GM19239 (cell line): ENCODE results near the gene TRAK1.
"Not testable (repeated sequence)": the region's sequence is repeated elsewhere in the genome, so short reads cannot be mapped to it uniquely, and the experiment has no call there.

ENCODE experiments used
- DNase-seq: peaks from one replicate; pipeline ENCODE4 v3.0.0; 2011; ENCODE audit warnings: low spot score; ENCODE audit not compliant: insufficient read length
- FAIRE-seq: peaks from 2 replicates; lab custom pipeline; 2011; peaks lifted over from hg19 to GRCh38; lab: Jason Lieb, UNC

TRAK1 gene, protein sequence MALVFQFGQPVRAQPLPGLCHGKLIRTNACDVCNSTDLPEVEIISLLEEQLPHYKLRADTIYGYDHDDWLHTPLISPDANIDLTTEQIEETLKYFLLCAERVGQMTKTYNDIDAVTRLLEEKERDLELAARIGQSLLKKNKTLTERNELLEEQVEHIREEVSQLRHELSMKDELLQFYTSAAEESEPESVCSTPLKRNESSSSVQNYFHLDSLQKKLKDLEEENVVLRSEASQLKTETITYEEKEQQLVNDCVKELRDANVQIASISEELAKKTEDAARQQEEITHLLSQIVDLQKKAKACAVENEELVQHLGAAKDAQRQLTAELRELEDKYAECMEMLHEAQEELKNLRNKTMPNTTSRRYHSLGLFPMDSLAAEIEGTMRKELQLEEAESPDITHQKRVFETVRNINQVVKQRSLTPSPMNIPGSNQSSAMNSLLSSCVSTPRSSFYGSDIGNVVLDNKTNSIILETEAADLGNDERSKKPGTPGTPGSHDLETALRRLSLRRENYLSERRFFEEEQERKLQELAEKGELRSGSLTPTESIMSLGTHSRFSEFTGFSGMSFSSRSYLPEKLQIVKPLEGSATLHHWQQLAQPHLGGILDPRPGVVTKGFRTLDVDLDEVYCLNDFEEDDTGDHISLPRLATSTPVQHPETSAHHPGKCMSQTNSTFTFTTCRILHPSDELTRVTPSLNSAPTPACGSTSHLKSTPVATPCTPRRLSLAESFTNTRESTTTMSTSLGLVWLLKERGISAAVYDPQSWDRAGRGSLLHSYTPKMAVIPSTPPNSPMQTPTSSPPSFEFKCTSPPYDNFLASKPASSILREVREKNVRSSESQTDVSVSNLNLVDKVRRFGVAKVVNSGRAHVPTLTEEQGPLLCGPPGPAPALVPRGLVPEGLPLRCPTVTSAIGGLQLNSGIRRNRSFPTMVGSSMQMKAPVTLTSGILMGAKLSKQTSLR

DNA sequence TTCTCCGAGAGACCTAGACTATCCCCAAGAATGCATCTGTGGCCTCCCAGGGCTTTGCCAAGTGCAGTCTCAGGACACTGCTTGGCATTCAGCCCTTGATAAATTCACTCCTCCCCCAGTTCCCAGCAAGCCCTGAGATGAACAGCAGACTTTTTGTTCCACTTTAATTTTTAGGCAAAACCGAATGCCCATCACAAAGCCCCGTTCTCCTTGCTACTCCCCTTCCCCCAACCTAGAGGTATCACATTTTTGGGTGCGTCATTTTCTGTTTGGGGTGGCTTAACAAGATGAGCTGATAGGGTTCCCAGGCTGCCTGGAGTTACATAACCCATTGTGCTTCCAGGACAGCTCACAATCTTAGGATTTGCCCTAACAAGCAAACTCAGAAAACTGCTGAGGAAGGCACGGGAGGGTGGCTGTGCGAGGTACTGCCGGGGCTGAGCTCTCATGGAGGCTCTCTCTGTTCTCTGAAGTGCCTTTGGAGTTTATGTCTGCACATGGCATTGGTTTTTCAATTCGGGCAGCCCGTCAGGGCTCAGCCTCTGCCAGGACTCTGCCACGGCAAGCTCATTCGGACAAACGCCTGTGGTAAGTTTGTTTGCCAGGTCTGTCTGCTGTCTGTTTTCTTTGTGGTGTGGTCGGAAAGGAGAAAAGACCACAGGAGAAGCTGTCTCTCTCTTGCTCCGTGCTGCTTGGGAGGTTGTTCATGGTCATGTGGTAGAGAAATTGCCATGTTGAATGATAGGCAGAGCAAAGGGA lies at the start of gene TRAK1:
Gene TRAK1 (plus strand): TSS at position 385 of the 759 bp plus-strand sequence. CDS start 113 bp downstream, at position 498.
- DNase-seq (no peak), FAIRE-seq (no peak)

DNA sequence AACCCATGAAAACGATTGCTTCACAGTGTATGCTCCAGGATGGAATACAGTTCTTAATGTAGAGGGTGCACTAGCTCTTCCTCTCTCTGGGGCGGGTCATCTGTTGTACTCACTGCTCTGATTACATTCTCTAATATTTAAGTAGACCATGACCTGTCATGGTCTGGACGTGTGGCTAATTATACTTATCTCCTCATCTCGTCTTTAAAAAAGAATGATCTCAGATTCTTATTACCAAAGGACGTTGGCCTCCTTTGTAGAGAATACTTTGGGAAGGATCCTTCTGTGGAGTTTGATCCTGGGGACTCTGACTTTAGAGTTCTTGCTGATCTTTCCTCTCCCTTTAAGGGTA lies 48.4 kb upstream of the TRAK1 start:
- DNase-seq (no peak), FAIRE-seq (no peak)

DNA sequence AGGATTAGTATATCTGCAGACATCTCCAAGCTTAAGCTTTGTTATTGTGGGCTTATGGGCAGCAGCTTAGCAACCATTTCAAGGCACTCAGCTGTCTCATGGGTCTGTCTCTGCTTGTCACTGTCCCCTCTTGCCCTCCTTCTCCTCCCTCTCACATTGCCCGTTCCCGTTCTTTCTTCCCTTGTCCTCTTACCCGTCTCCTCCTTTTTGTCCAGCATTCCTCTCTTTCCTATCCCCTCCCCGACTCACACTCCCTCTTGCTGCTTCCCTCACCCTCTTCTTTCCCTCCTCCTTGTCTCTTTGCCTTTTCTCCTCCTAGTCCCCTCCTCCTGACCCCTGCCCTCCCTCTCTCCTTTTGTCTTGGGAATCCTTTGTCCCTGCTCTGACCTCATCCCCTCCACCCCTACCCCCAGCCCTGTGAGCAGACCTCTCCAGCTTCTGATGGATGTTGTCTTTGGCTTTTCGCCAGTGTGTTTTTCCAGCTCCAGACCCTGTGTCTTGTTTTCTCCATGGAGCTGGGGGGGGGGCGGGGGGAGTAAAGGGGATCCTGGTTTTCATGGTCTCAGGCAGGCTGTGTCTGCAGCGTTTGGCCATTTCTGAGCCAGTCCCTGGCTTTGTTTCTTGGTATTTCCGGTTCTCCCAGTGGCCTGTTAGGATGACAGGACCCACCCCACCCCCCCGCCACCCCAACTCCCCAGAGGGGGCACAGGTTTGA lies 47.9 kb upstream of the TRAK1 start:
- FAIRE-seq (no peak), DNase-seq (no peak)

DNA sequence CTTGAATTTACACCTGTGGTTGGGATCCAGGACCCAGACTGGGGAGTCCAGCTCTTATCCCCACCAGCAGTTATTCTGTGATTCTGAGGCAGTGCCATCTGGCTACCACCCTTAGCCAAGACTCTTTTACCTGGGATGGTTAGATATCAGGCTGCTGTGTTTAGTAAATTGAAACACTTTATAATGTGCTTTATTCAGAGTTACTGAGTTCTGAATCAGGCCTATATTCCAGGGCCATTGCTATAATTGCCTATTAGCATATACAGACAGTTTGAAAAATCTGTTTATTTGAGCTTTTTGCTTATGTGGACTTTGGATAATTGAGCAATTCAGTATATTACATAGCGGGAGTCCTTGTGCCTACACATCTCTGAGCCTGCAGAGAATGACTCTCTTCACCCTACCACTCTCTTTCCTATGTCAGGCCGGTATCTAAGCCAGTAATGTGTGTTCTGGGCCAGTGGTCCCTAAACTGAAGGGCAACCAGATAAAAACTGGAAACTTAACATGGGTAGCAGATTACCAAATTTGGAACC lies 45.4 kb upstream of the TRAK1 start:
- FAIRE-seq = no peak

DNA sequence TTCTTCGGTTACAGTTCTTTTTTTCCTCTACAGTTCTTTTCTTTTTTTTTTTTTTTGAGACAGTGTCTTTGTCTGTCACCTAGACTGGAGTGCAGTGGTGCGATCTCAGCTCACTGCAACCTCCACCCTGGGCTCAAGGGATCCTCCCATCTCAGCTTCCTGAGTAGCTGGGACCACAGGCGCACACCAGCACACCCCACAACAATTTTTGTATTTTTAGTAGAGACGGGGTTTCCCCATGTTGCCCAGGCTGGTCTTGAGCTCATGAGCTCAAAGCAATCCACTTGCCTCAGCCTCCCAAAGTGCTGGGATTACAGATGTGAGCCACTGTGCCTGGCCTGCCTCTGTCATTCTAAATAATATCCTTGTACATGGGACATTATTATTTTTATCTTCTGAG lies 42.6 kb upstream of the TRAK1 start:
- FAIRE-seq, DNase-seq: not testable (repeated sequence)

More for the DNA sequence above, 45.4 kb upstream of the TRAK1 start:
- DNase-seq = no peak

DNA sequence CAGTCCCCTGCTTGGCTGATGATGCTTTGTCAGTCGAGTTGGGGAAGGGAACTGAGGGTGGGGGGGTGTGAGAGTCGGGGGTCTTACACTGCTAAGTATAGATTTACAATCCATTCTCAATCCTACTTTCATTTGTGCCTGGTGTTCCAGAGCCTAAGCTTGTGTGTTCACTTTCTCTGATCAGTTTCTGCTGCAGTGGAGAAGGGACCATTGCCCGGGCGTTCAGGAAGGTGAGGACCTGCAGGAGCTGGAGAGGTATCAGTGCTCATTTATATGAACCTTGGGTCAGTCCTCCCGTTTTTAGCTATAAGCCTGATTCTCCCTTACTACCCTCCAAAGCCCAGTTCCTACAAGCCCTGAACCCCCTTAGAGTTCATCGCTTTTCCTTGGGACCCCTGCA lies 41.0 kb upstream of the TRAK1 start:
- DNase-seq (no peak), FAIRE-seq (no peak)

DNA sequence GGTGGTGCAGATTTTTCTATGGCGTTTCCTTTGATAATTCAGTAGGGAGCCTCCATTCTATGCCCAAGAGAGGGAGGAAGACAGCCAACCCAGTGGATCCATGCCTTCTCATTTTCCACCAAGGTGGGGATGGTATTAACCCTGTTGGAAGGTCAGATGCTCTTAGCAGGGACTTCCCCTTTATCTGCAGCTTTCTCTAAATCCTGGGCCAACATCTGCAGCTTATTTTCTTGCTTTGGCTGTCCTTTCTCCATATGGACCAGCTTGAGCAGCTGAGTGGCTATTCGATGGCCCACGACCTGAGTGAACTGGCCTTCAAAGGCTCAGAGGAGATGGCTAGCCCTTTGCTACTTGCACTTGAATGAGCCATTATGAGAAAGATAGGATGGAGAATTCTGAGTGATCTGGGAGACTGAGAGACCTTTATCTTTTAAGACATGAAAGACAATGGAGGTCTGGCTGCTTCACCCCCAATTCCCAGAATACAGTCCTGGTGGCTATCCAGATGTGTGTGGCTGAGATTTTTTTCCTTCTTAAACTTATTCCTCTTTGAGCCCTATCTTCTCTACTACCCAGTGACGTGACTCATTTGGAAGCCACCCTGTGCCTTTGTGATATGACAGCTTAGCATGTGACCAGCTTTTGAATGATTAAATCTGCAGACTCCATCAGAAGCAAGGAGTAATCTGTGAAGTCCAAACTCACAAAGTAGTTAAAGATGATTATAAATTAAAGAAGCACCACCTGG lies 39.6 kb upstream of the TRAK1 start:
- FAIRE-seq (no peak), DNase-seq (no peak)

DNA sequence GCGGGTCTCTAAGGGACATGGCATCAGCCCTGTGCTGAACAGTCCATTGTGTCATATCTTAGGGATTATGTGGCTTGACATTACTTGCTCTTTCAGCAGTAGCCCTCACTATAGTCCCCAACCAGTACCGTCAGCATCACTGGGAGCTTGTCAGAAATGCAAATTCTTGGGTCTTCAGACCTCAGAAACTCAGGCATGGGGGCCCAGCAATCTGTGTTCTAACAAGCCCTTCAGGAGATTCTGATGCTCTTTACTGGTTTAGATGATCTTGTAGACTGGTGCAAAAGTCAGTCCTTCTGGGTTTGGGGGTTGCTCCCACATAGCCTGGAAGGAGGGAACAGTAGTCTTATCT lies 39.0 kb upstream of the TRAK1 start:
- FAIRE-seq = no peak
- no peak for DNase-seq

DNA sequence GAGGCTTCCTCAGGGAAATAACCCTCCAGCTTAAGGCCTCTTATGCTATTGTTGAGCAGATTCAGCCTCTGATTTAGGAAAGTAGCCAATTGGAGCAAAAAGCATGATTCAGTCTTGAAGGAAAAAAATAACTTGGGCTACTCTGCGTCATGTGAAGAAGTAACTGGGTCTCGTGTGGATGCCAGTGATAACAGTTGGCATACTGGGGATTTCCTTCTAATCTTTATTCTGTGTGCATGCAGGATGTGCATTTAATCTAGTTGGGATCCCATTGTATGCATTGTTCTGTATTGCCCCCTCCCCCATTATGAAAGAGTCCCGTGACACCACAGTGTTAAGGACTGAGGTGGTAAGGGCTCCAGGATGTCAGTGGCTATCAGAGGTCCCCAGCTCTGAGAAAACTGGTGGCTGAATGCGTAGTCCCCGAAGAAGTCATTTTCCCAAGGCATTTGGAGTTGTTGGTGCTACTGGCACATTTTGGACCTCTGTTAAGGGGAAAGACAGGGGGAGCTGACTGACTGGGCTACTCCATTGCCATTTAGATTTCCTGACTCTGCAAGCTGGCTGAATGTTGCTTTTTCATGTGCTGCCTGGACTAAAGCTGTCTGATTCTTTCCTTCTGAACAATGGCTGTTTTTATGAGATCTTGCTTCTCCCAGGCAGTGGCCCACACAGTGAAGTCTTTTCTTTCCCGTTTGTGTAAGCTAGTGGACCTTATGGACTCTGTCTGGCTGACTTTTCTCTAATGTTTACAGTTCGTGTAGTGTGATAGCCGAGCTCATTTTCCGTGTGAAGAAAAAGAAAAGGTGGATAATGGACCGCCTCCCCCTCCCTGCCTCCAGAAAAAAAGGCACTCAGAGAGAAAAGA lies 38.4 kb upstream of the TRAK1 start:
- DNase-seq (no peak), FAIRE-seq (peak; percentile 37)

DNA sequence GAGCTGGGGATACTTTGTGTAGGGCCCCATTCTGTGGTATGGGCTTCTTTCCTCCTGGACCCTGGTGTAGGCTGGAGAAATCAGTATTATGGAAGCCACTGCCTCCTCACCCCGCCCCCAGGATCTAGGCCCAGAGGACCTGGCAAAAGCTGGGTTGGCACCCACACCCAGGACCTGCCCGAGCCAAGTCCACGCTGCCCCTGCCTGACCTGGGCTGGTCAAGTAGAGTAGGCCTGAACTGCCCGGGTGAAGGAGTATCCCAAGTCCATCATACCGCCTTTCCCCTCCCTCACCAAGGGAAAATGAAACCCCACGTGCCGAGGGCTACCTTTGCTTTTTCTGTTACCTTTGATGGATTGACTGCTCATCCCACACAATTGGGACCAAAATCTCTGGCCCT lies 37.7 kb upstream of the TRAK1 start:
- no peak for DNase-seq
- FAIRE-seq = no peak

DNA sequence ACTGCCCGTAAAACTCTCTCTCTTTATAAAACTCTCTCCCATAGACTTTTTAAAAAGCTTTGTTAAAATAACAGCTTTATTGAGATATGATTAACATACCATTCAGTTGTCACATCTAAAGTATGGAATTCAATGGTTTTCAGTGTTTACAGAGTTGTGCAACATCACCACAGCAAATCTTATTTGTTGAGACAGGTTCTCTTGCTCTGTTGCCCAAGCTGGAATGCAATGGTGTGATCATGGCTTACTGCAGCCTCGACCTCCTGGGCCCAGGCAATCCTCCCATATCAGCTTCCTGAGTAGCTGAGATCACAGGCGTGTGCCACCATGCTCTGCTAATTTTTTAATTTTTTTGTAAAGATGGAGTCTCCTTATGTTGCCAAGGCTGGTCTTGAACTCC lies 35.9 kb upstream of the TRAK1 start:
- DNase-seq (no peak), FAIRE-seq (no peak)

DNA sequence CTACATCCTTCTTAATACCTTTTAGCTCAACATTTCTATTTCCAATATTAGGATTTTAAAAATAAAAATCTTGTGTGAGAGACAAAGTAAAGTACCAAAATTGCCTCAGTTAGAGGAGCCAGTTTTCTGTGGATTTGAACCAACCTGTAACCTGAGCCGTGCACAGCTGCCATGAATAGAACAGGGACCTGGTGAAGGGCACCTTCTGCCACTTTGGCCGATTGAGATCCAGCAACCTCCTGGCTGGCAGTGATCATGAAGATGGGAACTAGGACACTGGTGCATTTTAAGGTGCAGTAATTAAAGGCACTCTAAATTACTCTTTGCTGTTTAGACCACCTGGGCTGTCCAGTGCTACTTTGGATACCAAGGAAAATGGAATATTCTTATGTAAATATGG lies 34.3 kb upstream of the TRAK1 start:
- FAIRE-seq (no peak), DNase-seq (no peak)

DNA sequence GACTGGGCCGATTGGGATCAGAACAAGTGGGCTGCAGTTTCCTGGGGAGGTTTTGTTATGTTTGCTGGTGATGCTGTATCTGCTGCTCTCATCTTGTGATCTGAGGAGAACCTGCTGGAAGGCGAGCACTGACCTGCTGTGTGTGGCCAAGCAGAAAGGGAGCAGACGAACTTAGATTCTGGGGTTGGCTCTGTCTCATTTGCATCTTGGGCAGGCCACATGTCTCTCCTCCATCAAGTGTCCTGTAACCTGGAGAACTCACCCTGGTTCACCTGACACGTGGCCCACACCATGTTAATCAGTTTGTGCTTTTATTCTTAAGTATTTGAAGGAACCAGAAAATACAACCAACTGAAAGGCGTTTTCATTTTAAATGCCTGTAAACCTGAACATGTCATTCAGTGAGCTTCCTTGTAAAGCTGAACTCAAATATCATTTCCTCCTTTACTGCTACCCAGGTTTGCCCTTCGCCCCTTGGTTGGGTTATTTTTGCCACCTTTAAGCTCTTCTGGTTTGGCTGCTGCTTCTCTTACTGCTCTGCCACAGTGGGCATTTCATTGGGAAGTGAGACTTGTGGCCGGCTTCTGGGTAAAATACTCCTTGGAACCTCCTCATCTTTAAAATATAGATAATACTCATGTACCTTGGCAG lies 33.5 kb upstream of the TRAK1 start:
- DNase-seq (no peak), FAIRE-seq (peak; percentile 18)

DNA sequence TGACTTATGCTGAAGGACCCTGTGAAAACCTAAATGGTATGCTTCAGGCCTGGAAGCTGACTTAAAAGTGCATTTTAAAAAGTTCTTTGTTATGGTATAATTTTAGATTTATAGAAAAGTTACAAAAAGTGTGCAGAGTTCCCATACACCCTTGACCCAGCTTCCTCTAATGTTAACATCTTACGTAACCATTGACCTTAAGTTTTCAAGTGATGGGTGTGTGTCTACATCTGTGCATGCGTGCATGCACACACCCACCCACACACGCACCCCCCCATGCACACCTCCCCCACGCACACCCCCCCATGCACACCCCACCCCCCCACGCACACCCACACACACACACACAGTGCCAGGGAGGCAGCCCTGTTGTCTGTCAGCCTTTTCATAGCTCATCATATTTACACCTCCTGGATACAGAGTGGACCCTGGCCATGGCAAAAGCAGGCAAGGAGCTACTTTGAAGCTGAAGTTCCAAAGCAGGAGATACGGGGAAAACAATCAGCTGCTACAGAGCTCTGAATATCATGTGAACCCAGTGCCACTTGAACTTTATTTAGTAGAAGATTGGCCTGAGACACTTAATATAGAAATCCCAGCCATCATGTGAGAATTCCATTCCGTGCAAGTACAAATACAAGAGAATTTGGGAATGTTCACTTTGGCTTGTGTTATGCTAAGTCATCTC lies 30.0 kb upstream of the TRAK1 start:
- FAIRE-seq = no peak

DNA sequence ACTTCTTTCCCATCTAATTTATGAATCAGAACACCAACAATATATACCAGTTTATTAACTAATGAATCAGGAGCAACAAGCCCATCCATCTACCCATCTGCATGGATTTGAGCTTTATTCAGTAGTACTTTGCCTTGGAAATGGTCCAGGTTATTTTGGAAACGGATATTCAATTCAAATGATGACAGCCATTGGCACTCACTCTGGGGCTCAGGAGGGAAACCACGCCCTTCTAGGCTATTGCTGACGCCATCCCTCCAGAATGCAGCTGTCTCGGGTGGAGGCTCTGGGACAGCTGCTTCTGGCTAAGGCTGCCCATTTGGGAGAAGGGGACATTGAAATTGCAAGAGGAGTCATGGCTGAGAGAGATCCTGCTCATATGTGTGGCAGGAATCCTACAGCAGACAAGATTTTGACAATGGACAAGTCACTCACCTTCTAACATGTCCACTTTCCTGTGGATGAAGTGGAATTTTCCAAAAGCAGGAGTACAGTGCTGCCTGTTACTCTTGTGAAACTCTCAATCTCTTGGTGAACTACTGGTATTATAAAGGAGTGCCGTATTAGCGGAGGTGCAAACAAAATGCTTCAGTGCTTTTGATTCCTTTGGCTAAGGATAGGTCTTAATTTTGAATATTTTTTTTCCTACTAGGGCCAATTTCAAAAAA lies 29.3 kb upstream of the TRAK1 start:
- FAIRE-seq (no peak), DNase-seq (no peak)

More for the DNA sequence above, 30.0 kb upstream of the TRAK1 start:
- DNase-seq = no peak

DNA sequence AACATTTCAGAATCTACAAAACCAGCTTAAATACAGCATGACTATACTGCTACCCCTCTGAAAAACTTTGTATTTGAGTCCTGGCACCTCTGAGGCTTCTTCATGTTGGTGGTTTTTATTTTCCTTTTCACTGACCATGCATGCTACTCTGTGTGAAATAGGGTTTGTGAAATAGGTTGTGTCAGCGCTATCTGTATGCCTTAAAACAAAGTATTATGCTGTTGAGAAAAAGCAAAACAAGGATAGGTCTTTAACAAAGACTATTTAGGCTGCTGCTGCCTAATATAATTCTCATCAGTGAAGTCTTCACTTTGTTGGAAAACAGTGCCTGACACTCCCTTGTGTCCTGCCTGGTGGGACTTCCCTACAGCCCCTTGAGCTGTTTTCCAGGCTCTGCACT lies 28.7 kb upstream of the TRAK1 start:
- no peak for DNase-seq

DNA sequence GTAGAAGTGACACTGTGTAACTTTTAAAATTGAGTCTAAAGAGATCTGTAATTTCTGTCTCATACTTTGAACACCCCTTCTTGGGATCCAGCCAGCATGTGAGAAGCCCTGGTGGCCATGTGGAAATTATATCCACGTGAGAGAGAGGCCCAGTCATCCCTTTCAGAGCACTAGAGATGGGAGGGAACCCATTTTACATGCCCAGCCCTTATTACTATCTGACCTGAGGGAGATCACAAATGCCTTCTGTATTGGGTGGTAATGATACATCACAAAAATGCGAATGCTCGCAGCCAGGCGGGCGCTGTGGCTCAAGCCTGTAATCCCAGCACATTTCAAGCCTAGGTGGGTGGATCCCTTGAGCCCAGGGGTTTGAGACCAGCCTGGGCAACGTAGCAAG lies 27.3 kb upstream of the TRAK1 start:
- FAIRE-seq (no peak), DNase-seq (no peak)

More for the DNA sequence above, 28.7 kb upstream of the TRAK1 start:
- no peak for FAIRE-seq
